Measurements from ENCODE around the gene LMOD1. TPM values are rescaled to one million over a fixed set of nuclear protein-coding genes. Genes with fewer than 3 reads are reported as not detected.

Gene LMOD1
- total RNA-seq, 2 donors from 2014 or later = 638 to 761 TPM

DNA sequence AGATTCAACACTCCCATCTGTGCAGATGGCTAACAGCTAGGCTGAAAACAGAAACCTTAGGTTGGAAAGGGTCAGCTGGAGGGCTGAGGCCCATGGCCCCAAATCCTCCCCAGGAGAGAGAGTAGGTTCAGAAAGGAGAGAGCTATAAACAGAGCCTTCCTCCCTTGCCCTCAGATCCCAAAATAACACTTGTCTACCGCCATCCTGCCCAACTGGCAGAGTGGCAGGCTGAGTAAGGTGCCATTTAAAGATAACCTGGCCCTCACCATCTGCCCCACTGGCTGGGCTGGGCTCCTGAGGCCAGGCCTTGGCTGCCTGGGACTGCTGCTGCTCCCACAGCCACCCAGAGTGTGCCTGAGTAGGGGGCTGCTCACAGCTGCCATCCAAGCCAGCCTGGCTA, 61.9 kb downstream of the LMOD1 start:
- Histone ChIP-seq H3K36me3 (no peaks in the 10 kb centered on the region), H3K4me1 (ENCODE audit: control insufficient read depth in 1 of 2, low read depth in 2 of 2) (peaks cover 41 to 56% of the 10 kb centered on the region in 2 donors), H3K4me3 (no peak overlapping the region), H3K27me3 (replicated peaks; ENCODE audit: insufficient read depth) (no peaks in the 10 kb centered on the region), H3K9me3 (no peaks in the 10 kb centered on the region), H3K27ac (peak overlapping the region; percentile 72 to 79)
- TF ChIP-seq, protein P1, sequence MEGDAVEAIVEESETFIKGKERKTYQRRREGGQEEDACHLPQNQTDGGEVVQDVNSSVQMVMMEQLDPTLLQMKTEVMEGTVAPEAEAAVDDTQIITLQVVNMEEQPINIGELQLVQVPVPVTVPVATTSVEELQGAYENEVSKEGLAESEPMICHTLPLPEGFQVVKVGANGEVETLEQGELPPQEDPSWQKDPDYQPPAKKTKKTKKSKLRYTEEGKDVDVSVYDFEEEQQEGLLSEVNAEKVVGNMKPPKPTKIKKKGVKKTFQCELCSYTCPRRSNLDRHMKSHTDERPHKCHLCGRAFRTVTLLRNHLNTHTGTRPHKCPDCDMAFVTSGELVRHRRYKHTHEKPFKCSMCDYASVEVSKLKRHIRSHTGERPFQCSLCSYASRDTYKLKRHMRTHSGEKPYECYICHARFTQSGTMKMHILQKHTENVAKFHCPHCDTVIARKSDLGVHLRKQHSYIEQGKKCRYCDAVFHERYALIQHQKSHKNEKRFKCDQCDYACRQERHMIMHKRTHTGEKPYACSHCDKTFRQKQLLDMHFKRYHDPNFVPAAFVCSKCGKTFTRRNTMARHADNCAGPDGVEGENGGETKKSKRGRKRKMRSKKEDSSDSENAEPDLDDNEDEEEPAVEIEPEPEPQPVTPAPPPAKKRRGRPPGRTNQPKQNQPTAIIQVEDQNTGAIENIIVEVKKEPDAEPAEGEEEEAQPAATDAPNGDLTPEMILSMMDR (IDR thresholded peaks at IDR 0.05) = no peak
- no peak for DNase-seq (ENCODE audit: low spot score)
- no peak for ATAC-seq (ENCODE audit: insufficient number of reproducible peaks, low FRiP score, low read depth)

DNA sequence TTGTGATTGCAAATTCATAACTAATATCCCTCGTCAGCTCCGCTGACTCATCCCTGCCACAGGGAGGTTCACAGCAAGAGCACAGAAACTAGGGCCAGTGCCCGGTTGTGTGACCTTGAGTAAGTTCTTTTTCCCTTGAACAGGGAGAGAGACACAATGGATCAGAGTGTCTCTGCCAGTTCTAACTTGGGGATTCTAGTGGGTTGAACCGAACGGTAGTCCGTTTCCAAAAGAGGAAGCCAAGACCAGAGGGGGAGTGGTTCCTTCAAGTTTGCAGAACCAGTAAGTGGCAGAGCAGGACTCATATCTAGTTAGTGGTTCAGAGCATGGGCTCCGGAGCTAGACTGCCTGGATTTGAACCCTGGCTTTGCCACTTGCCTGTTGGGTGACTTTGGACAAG, 62.6 kb downstream of the LMOD1 start:
- H3K36me3 ChIP-seq = no peaks in the 10 kb centered on the region
- ATAC-seq (ENCODE audit: insufficient number of reproducible peaks, low FRiP score, low read depth) = no peak
- no peaks in the 10 kb centered on the region for H3K27me3 ChIP-seq (replicated peaks; ENCODE audit: insufficient read depth)
- DNase-seq (ENCODE audit: low spot score) = no peak
- H3K9me3 ChIP-seq = no peaks in the 10 kb centered on the region
- H3K4me3 ChIP-seq = no peak overlapping the region
- peak overlapping the region; percentile 72 to 79 for H3K27ac ChIP-seq
- H3K4me1 ChIP-seq (ENCODE audit: control insufficient read depth in 1 of 2, low read depth in 2 of 2) = peaks cover 41 to 56% of the 10 kb centered on the region in 2 donors
- TF ChIP-seq, protein P1 (IDR thresholded peaks at IDR 0.05) = no peak

DNA sequence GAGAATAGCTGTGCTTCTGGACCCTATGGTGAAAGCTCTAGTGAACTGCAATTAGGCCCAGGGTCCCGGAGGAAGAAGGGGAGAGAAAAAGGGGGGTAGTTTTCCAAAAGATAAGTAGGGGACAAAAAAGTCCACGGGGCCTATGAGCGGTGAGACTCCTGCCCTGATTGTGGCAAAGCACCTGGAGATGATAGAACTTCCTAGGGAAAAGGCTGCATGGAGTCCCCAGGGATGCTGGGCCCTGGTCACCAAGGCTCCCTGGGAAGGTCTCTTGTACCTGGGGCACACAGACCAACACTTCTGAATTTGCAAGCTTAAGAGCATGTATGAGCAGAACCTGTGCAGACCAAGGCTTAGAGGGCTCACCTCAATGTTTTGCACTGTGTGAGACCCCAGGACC, 63.1 kb downstream of the LMOD1 start:
- DNase-seq (ENCODE audit: low spot score) (no peak), ATAC-seq (ENCODE audit: insufficient number of reproducible peaks, low FRiP score, low read depth) (no peak)
- Histone ChIP-seq H3K27me3 (replicated peaks; ENCODE audit: insufficient read depth) (no peaks in the 10 kb centered on the region), H3K4me1 (ENCODE audit: control insufficient read depth in 1 of 2, low read depth in 2 of 2) (peaks cover 41 to 60% of the 10 kb centered on the region in 2 donors), H3K9me3 (no peaks in the 10 kb centered on the region), H3K4me3 (no peak overlapping the region), H3K36me3 (no peaks in the 10 kb centered on the region), H3K27ac (peak overlapping the region; percentile 72 to 79)
- TF ChIP-seq, protein P1 (IDR thresholded peaks at IDR 0.05) = no peak

DNA sequence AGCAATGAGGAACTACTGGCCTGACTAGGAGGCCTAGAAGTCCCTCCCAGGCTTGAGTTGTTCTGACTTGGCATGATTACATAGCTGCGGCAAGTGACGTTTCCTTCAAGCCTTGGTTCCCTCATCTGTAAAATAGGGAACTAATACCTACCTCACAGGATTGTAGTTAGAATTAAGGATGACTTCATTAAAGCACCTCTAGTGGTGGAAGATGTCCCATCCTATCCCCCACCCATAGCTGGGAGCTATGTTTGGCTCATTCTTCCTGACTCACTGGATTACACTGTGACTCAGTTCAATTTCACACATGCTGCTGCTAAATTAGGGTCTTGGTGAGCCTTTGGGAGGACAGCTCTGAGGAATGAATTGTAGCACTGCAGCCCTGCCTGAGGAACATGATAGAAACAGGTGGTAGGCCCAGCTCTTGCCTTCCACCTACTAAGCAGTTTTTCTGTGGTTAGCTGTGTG, 63.6 kb downstream of the LMOD1 start:
- Histone ChIP-seq H3K27ac (peak overlapping the region; percentile 72 to 79), H3K36me3 (no peaks in the 10 kb centered on the region), H3K4me1 (ENCODE audit: control insufficient read depth in 1 of 2, low read depth in 2 of 2) (peaks cover 38 to 59% of the 10 kb centered on the region in 2 donors), H3K4me3 (no peak overlapping the region), H3K9me3 (no peaks in the 10 kb centered on the region), H3K27me3 (replicated peaks; ENCODE audit: insufficient read depth) (no peaks in the 10 kb centered on the region)
- TF ChIP-seq, protein P1 (IDR thresholded peaks at IDR 0.05) = peak; percentile 22
- no peak for DNase-seq (ENCODE audit: low spot score)
- ATAC-seq (ENCODE audit: insufficient number of reproducible peaks, low FRiP score, low read depth) = no peak

DNA sequence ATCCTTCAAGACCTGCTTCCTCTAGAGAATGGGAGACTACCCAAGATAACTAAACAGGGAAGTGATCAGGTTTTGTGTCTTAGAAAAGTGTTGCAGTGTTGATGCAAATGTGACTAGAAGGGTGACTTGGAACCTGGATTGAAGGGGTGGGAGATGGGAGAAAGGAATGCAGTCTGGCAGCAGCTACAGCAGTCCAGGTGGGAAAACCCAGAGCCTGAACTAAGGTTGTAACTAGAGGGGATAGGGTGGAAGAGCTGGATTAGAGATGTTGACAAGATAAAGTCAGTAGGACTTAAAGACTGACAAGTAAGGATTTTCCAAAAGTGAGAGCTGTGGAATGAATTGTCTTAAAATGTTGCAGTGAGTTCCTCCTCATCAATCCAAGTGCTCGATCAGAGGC, 64.7 kb downstream of the LMOD1 start:
- Histone ChIP-seq H3K36me3 (no peaks in the 10 kb centered on the region), H3K9me3 (no peaks in the 10 kb centered on the region), H3K27me3 (replicated peaks; ENCODE audit: insufficient read depth) (no peaks in the 10 kb centered on the region), H3K27ac (no peak overlapping the region), H3K4me1 (ENCODE audit: control insufficient read depth in 1 of 2, low read depth in 2 of 2) (peaks cover 38 to 53% of the 10 kb centered on the region in 2 donors), H3K4me3 (no peak overlapping the region)
- no peak for DNase-seq (ENCODE audit: low spot score)
- TF ChIP-seq, protein P1 (IDR thresholded peaks at IDR 0.05) = no peak
- no peak for ATAC-seq (ENCODE audit: insufficient number of reproducible peaks, low FRiP score, low read depth)

All from thoracic aorta (tissue), 2 donors.